GM18526 (cell line): ENCODE data around the gene ZMPSTE24.

Experiments used
- POLR2A ChIP-seq: IDR thresholded peaks from 3 replicates; pipeline ENCODE4 v1.6.1; 2011; ENCODE audit not compliant: insufficient read length; ENCODE audit errors: extremely low read depth

Gene ZMPSTE24

GRCh38 chr1:40257688-40258444 is at the start of gene ZMPSTE24:
TSS of gene ZMPSTE24 (plus strand) at chr1:40258236. CDS start at chr1:40258272, 36 bp downstream.
- TF ChIP-seq POLR2A, result peak; percentile 71

GRCh38 chr1:40210511-40211204 is 47.4 kb upstream of the ZMPSTE24 start:
- TF ChIP-seq POLR2A, result no peak

GRCh38 chr1:40218333-40218732 is 39.7 kb upstream of the ZMPSTE24 start:
- no peak for TF ChIP-seq POLR2A

DNA sequence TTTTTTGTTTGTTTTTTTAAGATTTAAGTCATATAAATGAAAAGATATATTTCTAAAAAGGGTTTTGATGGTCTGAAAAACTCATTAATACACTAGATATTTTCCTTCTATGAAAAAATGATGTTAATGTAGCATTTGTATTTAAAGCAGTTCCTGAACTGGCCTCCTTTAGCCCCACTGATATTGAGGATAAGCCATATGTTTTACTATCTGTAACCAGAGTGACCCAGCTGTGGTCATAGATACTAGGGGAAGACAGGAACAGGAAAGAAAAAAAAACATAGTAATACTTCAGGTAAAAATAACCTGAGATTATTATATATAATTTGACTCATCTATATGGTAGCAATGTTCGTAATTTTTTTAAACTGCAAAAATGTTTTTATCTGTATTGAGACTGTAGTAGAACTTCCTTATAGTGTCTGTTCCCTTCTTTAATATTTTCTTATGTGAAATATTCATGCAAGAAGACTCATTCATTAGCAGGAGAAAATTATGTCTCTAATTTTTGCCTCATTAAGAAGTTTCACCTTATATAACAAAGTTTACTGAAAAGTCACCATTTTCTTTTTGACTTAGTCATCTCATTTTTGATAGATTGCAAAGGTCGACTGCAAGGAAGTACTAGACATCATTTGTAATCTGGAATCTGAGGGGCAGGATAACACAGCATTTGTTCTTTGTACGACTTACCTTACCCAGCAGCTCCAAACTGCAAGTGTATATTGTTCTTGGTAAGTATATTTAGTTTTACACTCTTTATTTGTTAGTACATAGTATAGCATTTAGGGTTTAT is 35.9 kb upstream of the ZMPSTE24 start:
- no peak for TF ChIP-seq POLR2A

DNA sequence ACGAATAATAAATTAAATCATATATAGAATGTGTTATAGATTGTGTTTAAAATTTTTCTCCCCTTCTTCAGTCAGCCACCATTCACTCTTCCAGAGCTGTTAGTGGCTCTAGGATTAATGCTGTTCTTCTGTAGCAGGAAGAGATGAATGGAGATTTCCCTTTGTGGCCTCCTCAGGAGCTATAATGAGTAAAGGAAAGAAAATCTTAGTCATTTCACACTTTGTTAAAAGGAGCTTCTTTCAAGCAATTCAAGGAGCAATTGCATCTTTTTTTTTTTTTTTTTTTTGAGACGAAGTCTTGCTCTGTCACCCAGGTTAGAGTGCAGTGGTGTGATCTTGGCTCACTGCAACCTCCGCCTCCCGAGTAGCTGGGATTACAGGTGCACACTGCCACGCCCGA is 34.0 kb upstream of the ZMPSTE24 start:
- TF ChIP-seq POLR2A, result no peak

- no peak for TF ChIP-seq POLR2A
Observed at GRCh38 chr1:40226192-40226591, 31.8 kb upstream of the ZMPSTE24 start.

DNA sequence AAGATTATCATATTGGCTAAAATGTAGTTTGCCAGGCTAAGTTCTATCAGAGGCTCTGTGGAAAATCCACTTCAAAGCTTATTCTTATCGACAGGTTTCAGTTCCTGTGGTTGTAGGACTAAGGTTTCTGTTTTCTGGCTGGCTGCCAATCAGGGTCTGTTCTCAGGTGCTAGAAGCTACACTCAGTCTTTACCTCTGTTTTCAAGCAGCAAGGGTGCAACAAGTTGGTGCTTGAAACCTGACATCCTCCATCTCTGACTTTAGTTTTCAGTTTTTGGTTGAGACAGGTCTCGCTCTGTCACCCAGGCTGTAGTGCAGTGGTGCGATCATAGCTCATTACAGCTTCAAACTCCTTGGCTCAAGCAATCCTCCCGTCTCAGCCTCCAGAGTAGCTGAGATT is 25.6 kb upstream of the ZMPSTE24 start:
- TF ChIP-seq POLR2A, result no peak

DNA sequence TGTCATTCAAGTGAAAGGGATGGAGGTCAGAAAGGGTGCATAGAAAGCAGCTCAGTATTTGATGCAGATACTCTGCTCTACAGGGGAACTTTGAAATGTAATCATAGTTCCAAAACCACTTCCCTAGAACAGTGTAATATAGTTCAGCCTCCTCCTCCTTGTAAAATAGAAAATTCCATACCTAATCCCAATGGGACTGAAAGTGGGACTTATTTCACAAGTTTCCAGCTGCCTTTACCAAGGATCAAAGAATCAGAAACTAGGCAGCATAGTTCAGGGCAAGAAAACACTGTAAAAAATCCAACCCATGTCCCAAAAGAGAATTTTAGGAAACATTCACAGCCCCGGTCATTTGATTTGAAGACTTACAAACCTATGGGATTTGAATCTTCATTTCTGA is 18.4 kb upstream of the ZMPSTE24 start:
- TF ChIP-seq POLR2A, result no peak

DNA sequence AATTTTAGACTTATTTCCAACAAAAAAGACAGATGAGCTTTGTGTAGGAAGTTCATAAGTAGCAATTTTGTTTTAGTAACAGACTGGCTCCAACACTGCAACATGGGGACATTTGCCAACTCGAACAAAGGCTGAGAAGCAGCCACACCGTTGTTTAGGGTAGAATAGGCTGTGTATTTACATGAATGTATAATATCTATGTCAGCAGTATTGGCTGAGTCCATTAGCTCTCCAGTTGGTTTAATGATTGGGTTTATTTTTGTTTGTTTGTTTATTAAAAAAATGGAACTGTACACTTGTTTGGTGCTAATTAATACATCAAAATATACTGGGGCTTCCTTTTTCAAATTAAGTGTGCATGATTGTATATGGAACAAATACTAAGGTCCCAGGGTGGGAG is 17.6 kb upstream of the ZMPSTE24 start:
- TF ChIP-seq POLR2A, result no peak

DNA sequence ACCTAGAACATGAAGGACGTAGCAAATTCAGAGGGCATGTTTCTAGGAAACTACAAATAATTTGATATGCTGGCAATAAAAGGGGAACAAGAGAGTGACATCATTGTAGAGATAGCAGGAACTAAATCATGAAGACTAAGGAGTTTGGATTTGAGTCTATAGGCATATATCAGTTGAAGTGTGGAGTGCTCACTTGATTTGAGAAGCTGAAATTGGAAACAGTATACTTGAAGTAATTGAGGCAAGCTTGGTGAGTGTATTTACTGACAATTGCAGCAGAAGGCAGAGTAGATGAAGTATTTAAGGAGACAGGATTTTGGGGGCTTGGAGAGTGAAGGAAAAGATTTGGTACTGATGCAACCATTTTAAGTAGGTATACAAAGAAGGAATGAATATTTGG is 16.7 kb upstream of the ZMPSTE24 start:
- TF ChIP-seq POLR2A, result no peak

DNA sequence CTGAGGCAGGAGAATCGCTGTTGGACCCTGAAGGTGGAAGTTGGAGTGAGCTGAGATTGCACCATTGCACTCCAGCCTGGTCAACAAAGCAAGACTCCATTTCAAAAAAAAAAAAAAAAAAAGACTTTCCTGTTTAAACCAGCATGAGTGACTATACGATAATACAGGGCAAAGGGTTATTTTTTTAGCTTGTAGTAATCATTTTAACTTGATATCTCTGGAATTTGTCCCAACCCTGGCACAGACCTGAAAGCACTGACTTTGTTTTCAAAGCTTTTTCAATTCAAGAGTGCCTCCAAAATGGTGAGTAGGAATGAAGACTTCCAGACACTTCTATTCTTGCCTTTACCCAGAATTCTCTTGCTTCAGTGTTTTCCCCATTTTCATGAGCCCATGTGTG is 14.7 kb upstream of the ZMPSTE24 start:
- TF ChIP-seq POLR2A, result no peak

DNA sequence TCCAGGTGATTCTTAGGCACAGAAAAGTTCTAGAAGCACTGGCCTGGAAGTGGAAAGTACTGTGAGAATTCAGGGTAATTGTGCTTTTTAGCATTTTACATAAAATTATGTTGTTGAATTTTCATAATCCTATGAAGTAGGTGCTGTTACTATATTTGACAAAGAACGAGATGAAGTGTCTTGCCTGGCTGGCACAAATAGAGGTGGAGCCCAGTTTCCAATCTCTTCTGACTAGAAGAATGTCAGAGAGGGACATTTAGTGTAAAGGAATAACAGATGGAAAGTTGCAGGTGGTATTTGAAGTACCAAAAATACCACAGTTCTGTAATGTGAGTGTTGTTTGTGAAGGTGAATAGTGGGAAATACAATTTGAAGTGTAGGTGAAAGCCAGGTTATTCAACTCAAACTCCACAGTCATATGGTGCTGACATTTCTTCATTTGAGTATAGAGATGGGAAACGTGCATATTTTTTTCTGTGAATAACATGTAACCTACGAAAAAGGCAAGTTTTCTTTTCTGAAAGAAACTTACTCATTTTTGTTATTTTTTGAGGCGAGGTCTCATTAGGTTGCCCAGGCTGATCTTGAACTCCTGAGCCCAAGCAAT is 13.8 kb upstream of the ZMPSTE24 start:
- TF ChIP-seq POLR2A, result no peak

DNA sequence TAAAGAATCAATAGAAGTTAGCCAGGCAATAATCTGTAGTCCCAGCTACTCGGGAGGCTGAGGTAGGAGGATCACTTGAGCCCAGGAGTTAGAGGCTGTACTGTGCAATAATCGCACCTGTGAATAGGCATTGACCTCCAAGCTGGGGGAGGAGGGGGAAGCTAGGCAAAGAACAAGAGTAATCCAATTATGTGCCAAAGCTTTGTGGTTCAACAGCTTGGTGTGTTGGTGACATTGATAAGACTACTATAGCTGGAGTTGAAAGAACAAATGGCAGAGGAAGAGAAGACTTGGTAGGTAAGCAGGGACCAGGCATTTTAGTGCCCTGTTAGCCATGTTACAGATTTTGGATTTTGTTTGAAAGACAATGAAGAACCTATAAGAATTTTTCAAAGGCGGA is 12.3 kb upstream of the ZMPSTE24 start:
- no peak for TF ChIP-seq POLR2A

DNA sequence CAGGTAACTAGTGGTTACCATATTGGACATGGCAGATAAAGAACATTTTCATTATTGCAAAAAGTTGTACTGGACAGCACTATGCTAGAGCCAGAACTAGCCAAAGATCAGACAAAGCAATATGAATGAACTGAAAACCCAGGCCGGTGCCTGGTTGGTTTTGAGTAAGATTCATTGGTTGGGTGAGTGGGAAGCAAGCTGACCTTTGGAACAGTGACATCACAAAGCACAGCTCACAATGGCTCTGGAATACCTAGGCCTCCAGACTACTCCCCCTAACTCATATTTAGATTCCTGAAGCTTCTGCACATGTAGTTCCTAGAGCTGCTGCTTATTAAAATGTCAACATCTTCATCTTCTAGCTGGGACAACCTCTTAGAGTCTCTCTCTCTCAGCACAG is 10.4 kb upstream of the ZMPSTE24 start, which contains the start of gene TMCO2:
Gene TMCO2 (plus strand): TSS at position 283 of the 400 bp plus-strand sequence. CDS start 57 bp downstream, at position 340.
- no peak for TF ChIP-seq POLR2A

DNA sequence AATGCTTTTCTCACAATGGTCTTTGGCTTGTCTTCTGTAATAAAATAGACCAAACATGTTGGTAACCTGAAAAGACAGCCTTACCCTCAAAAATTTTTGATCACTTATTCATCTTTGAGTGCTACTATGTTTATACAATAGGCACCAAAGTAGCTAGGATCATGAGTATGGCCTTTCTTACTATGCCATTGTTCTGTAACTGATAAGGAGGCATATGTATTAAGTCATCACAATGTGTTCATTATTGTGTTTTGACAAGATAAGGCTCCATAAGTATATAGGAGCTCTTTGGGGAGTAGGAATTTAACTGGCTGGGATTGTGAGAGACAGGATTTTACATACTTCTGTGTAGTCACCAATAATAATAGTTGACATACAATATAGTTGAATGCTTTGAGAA is 9.6 kb upstream of the ZMPSTE24 start:
- TF ChIP-seq POLR2A, result no peak
